Measurements from ENCODE around the gene GAS5.

GAS5 gene

DNA sequence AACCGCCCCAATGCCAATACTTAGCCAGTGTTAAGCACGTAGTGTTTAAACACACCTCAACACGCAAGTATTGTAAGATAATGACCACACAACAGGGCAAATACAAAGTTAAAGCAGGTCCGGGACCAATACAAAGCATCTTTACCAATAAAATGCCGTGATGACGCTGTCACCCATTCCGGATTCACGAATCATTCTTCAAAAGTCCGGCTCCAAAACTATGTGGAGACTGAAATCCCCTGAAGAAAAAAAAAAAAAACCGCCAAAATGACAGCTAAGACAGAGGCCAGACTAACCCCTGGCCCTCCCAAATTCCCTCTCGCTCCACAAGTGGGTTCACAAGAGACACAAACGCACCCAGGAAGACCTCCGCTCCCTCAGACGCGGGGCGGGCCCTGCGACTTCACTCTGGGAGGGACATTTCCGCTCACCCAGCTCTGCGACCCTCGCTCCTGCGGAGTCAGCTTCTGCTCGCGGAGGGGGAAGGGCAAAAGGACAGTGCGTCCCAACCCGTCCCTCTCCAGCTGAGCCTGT, 43.9 kb downstream of the GAS5 start:
- Histone ChIP-seq H3K4me1 (ENCODE audit: control insufficient read depth in 1 of 2, insufficient read depth in 1 of 2, low read depth in 1 of 2, low read length in 1 of 2) (peaks cover 12 to 22% of the 10 kb centered on the region in 2 experiments), H3K27ac (peak overlapping the region; percentile 91), H3K27me3 (no peaks in the 10 kb centered on the region), H3K9me3 (no peaks in the 10 kb centered on the region), H3K4me3 (ENCODE audit: low read depth in 1 of 2, low read length in 1 of 2) (peak overlapping the region; percentile 77 to 88), H3K36me3 (no peaks in the 10 kb centered on the region)
- TF ChIP-seq, protein P1, sequence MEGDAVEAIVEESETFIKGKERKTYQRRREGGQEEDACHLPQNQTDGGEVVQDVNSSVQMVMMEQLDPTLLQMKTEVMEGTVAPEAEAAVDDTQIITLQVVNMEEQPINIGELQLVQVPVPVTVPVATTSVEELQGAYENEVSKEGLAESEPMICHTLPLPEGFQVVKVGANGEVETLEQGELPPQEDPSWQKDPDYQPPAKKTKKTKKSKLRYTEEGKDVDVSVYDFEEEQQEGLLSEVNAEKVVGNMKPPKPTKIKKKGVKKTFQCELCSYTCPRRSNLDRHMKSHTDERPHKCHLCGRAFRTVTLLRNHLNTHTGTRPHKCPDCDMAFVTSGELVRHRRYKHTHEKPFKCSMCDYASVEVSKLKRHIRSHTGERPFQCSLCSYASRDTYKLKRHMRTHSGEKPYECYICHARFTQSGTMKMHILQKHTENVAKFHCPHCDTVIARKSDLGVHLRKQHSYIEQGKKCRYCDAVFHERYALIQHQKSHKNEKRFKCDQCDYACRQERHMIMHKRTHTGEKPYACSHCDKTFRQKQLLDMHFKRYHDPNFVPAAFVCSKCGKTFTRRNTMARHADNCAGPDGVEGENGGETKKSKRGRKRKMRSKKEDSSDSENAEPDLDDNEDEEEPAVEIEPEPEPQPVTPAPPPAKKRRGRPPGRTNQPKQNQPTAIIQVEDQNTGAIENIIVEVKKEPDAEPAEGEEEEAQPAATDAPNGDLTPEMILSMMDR (IDR thresholded peaks at IDR 0.05) = no peak

DNA sequence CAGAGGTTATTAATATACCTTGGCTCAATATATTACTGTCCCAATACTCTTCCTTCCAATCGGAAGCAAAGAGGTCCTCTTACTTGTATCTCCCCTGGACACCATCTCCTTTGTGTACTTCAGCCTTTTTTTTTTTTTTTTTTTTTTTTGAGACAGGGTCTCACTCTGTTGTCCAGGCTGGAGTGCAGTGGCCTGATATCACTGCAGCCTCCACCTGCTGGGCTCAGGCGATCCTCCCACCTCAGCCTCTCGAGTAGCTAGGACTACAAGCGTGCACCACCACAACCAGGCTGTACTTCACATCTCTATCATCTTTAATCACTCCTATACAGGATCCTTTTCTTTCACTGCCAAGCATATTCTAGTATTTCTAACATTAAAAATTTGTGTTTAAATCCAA, 46.1 kb downstream of the GAS5 start:
- H3K27ac ChIP-seq = no peak overlapping the region
- no peaks in the 10 kb centered on the region for H3K36me3 ChIP-seq
- no peaks in the 10 kb centered on the region for H3K27me3 ChIP-seq
- H3K4me1 ChIP-seq (ENCODE audit: control insufficient read depth in 1 of 2, insufficient read depth in 1 of 2, low read depth in 1 of 2, low read length in 1 of 2) = peaks cover 12 to 22% of the 10 kb centered on the region in 2 experiments
- TF ChIP-seq, protein P1 (IDR thresholded peaks at IDR 0.05) = no peak
- no peaks in the 10 kb centered on the region for H3K9me3 ChIP-seq
- H3K4me3 ChIP-seq (ENCODE audit: low read depth in 1 of 2, low read length in 1 of 2) = no peak overlapping the region

DNA sequence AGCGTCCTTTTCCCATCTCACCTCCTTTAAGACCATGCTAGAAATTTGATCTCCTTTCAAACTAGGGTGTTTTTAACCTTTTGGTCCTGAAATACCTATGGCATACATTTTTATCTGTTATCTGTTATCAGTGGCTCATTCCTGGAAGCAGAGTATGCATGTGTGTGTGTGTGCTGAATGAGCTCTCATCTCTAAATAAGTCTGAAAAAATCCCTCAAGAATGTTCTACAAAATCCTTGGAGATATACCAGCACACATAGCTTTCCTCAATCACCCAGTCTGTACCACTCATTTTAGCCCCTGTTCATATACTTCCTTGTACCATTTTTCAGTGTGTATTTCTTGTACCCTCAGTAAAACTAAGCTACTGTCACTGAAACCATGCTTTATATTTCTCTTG, 49.3 kb downstream of the GAS5 start:
- H3K4me3 ChIP-seq (ENCODE audit: low read depth in 1 of 2, low read length in 1 of 2) = no peak overlapping the region
- H3K36me3 ChIP-seq = no peaks in the 10 kb centered on the region
- H3K4me1 ChIP-seq (ENCODE audit: control insufficient read depth in 1 of 2, insufficient read depth in 1 of 2, low read depth in 1 of 2, low read length in 1 of 2) = peaks cover 5 to 6% of the 10 kb centered on the region in 2 experiments
- no peaks in the 10 kb centered on the region for H3K27me3 ChIP-seq
- H3K27ac ChIP-seq = no peak overlapping the region
- TF ChIP-seq, protein P1 (IDR thresholded peaks at IDR 0.05) = no peak
- H3K9me3 ChIP-seq = no peaks in the 10 kb centered on the region
